GM18507 (cell line): ENCODE results near the gene SKIL.

Experiments used
- DNase-seq: peaks from one replicate; pipeline ENCODE4 v3.0.0; 2011; ENCODE audit warnings: low read depth; ENCODE audit not compliant: insufficient read length; ENCODE audit errors: extremely low spot score
- FAIRE-seq: peaks from 2 replicates; lab custom pipeline; 2011; peaks lifted over from hg19 to GRCh38; lab: Jason Lieb, UNC

Gene SKIL

DNA sequence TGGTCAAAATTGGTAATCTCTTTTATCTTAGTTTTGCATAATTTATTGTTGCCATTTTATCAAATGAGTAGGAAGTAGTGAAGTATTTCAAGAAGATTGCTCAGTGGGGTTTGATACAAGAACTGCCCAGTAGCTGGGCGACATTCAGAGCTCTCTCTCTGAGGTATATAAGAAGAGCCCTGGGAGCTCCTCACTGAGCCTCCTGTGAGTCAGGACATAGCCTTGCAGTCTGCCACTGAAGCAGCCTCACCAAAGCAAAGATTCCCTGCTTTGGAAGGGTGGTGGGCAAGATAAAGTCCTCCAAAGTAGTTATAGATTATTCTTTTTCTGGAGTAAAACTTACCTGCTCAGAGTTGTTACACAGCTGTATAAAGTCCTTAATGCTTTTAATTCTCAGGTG is 26.1 kb downstream of the SKIL start:
- DNase-seq (no peak), FAIRE-seq (no peak)

- FAIRE-seq, result no peak
- DNase-seq, result no peak
Measured at GRCh38 chr3:170386468-170386867, 29.0 kb downstream of the SKIL start.

GRCh38 chr3:170387950-170388349 is 30.4 kb downstream of the SKIL start:
- FAIRE-seq, result no peak
- DNase-seq, result no peak

DNA sequence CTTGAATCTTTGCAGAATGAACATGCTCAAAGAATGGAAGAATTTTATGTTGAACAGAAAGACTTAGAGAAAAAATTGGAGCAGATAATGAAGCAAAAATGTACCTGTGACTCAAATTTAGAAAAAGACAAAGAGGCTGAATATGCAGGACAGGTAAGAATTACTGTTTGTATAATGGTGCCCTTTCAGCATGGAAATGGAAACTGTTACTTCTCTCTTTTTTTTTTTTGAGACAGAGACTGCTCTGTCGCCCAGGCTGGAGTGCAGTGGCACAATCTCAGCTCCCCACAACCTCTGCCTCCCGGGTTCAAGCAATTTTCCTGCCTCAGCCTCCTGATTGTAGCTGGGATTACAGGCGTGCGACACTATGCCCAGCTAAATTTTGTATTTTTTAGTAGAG is 33.6 kb downstream of the SKIL start:
- DNase-seq (no peak), FAIRE-seq (no peak)

DNA sequence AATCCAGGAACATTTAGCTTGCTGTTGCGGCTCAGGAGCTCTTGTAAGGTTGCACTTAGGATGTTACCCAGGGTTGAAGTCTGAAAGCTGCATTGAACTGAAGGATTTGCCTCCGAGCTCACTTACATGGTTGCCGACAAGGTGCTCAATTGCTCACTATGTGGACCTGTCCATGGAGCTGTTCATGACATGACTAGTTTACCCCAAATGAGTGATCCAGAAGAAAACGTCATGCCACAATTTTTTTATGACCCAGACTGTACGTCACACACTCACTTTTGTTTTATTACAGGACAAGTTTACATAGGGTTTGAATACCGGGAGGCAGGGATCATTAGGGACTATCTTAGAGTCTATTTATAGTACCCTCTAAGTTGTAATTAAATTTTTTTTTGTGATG is 40.2 kb downstream of the SKIL start:
- DNase-seq (no peak), FAIRE-seq (no peak)

DNA sequence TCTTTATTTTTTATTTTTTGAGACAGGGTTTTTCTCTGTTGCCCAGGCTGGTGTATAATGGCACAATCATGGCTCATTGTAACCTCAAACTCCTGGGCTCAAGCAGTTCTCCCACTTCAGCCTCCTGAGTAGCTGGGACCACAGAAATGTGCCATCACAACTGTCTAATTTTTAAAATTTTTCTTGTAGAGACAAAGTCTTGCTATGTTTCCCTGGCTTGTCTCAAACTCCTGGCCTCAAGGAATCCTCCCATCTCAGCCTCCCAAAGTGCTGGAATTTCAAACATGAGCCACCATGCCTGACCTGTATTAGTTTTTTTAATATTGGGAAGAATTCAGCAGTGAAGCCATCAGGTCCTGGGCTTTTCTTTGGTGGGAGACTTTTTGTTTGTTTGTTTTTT is 47.6 kb downstream of the SKIL start:
- no peak for DNase-seq
- FAIRE-seq, result no peak

DNA sequence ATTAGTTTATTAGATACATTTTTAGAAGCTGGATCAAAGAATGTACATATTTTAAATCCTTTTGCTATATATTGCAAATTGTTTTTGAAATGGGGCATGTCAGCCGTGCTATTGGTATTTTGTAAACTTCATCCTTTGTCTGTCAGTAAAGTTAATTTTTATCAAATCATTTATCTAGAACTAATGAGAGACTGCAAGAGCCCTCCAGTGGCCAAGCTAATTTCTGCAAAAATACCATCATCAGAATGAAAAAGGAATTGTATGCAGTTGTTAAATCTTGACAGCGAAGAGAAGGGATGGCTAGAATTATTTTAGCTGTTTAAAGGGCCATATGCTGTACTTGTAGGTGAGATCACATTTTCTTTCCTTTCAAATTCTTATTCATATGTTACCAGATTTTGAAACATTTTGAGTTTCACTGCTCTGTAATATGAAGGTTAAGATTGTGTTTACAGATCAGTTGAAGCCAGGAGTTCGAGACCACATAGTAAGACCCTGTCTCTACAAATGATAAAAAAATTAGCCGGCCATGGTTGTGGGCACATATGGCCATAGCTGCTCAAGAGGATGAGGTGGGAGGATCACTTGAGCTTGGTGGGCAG is 53.0 kb downstream of the SKIL start:
- FAIRE-seq, result no peak
- DNase-seq, result no peak

- no peak for DNase-seq
- no peak for FAIRE-seq
Measured at GRCh38 chr3:170413291-170413690, 55.8 kb downstream of the SKIL start.

GRCh38 chr3:170414202-170414663 is 56.7 kb downstream of the SKIL start:
- peak; percentile 59 for FAIRE-seq
- DNase-seq, result peak; percentile 39

DNA sequence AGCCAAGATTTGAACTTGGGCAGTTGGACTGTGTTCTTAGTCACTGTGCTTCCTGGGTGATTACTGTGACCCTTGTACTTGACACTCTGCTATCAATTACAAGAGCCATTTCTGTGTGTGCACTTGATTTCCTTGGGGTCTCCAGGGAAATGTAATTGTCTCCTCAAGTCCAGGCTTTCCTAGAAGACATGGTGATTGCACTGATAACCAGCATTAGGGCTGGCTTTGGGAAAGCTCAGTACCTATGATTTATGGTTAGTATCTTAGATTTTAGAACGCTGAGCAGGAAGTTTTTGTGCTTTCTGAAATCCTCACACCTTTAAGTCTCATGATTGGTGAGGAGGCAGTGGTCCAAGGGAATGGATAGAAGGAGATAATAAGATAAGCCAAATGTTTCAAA is 59.6 kb downstream of the SKIL start:
- no peak for DNase-seq
- no peak for FAIRE-seq

DNA sequence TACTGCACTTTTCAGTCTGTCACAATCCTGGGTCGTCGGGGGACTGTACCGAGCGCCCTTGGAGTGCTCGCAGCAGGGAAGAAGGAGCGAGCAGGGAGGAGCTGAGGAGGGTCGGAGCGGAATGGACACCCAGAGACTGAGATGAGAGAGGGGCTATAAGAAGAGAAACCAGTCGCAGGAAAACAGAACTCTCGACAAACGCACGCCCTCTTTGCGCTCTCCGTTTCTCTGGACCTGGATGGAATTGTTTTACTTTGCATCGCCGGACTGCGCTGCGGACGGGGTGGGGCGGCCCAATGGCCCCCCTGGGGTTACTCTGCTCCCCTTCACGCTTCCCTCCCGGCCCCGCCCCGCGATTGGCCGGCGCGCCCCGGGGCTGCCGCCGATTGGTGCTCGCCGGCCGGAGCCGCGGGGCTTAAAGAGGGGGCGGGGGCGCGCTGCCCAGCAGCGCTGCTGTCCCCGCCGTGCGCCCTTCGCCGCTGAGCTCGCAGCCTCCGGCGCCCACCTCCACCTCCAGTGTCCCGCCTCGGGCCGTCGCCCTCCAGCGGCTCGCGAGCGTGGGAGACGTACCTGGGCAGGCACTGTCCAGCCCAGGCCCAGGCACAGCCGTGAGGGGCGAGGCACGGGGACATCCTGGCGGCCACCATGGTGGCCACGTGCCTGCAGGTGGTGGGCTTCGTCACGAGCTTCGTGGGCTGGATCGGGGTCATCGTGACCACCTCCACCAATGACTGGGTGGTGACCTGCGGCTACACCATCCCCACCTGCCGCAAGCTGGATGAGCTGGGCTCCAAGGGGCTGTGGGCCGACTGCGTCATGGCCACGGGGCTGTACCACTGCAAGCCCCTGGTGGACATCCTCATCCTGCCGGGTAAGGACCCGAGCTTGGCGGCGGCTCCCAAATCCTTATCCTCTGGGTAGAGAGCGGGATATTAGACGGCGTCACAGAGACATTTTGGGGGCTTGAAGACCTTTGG is 61.2 kb downstream of the SKIL start, which contains the start of gene CLDN11:
Gene CLDN11, plus strand, starts transcription at position 447 of the 977 bp plus-strand sequence. Its CDS starts 199 bp downstream, at position 646.
- DNase-seq, result no peak
- FAIRE-seq, result no peak

GRCh38 chr3:170419557-170420087 is 62.1 kb downstream of the SKIL start:
- no peak for DNase-seq
- FAIRE-seq, result no peak

DNA sequence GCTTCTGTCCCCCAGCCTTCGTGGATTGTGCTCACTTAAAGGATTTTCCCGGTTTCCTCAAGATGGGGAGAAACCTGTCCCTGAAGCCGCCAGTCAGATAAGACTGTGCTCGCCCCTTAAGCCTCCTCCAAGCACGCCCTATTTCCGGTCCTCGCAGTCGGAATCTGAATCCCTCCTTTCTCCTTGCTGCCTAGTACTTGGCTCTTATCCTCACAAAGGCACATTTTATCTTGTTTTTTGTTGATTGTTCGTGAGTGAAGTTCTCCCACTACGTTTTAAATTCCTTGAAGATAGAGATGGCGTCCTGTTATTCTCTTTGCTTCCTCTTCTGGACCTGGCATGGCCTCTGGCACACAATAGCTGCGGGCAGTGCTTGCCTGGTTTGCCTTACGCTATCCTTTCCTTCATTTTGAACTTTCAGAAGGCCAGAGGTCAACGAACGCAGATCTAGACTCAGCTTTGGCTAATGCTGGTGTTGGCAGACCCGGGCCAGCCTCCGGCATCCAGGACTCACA is 62.8 kb downstream of the SKIL start:
- DNase-seq, result no peak

DNA sequence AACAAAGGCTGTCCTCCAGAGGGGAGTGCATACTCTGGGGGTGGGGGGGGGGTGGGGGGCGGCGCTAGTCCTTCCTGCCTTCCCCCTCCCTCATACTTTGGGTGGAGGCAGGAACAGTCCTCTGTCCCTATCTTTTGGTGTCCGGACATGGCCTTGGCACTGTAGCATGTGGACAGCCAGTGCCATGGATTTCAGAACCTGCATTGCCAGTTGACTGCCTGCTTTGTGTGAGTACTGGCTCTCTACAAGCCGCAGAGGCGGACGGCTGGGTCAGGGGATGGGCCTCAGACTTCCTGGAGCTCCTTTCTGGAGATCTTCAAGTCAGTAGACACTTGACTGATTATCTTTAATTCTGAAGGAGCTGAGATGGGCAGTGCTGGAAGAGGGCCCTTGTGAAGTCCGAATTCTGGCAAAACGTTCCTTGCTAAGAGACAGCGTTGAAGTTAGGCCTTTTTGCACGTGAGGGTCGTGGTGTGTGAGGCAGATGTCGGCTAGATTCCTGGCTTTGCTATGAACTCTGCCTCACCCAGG is 63.7 kb downstream of the SKIL start:
- DNase-seq (no peak), FAIRE-seq (no peak)

More for the DNA sequence above, 62.8 kb downstream of the SKIL start:
- FAIRE-seq, result no peak

DNA sequence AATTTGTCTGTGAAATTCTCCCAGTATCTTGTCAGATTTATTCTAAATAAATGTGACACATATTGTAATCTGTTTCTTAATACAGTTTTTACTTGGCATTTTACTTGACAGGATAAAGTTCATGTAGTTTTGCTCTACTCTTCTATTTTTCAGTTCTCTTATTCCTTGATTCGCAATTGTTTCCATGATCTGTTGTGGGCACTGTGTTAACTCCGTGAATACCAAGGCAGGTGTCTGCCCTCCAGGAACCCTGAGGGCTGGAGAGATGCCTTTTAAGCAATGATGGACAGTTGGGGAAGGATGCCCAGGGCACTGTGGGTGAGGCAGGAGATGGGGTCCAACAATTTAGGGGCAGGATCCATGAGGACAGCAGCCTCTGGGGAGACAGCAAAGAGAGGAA is 64.2 kb downstream of the SKIL start:
- DNase-seq, result no peak
- no peak for FAIRE-seq

- no peak for FAIRE-seq
Measured at GRCh38 chr3:170423001-170423615, 65.6 kb downstream of the SKIL start.

DNA sequence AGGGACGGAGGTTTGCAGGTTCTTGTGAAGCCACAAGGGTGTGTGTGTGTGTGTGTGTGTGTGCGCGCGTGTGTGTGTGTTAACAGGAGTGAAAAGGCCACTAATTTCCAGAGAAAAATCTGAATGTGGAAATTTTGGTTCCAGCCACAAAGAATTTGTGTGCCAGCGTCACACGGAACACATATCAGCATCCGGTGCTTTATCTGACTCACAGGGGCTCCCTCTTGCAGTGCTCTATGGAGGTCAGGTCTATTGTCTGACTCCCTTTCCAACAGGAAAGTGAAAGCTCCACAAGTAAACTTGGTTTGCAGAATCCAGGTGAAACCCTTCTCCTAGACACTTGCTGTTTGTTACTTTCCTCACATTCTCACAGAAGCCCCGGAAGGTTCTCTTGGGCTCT is 67.4 kb downstream of the SKIL start:
- FAIRE-seq, result no peak
- no peak for DNase-seq

More at GRCh38 chr3:170423001-170423615, 65.6 kb downstream of the SKIL start:
- no peak for DNase-seq

GRCh38 chr3:170425491-170426239 is 68.2 kb downstream of the SKIL start:
- no peak for DNase-seq
- FAIRE-seq, result no peak

- no peak for DNase-seq
- FAIRE-seq, result no peak
Measured at GRCh38 chr3:170426240-170426797, 68.8 kb downstream of the SKIL start.
